A673 (cell line): ENCODE results near the gene CDKN2C.
A peak's percentile ranks its signal among the peaks of the same experiment; 100 is the strongest.

Experiments used
- EZH2 ChIP-seq: fragments of 200-600 bp; sonication (generic); IDR thresholded peaks from 2 replicates; pipeline ENCODE4 v1.6.1; 2017; ENCODE audit warnings: borderline replicate concordance, low read depth, mild to moderate bottlenecking, mixed read lengths, antibody characterized with exemption, low read length; ENCODE audit not compliant: poor library complexity, severe bottlenecking
- TF ChIP-seq, protein P1 (sequence below): fragments of 300-800, 200-600 bp; sonication (generic); conservative IDR thresholded peaks from 2 replicates; pipeline ENCODE4 v1.5.1; 2017; ENCODE audit warnings: low read depth, mild to moderate bottlenecking, antibody characterized with exemption, low read length, moderate library complexity, mixed read lengths

DNA sequence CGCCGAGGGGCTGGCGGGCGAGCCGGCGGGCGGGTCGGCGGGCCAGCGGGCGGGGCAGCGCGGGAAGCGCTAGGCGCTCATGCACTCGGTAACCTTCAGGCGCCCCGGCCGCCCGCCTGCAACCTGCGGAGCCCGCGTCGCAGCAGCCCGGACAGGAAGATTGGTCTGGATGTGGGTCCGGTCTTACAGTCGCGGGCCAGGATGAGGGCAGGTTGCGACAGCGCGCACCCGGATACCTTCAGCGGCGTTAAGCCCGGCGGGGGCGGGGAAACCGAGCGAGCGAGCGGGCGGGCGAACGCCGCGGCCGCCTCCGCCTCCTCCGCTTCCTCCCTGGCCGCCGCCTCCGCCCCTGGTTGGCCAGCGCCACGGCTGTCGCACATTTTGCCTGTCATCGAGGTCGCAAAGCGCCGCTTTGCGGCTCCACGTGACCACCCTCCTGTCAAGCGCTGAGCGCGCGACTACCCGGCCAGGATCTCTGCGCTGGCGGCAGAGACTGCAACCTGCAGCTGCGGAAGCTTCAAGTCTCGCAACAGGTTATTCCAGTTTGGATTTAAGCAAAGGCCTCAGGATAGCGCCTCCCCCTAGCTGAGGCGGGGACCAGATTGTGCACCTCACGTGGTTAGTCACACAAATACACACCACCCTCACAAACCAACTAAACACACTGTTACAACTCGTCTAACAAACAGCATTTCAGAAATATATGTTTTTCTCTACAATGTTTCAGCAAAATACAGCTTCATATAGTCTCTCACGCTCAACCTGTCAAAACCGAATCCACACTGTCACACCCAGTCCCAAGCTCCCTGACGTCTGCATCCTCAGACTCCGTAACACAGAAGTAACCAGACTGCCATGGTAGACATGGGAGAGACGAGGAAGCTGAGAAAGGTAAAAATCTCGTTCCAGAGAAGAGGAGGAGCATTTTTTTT is 9.9 kb upstream of the CDKN2C start, which contains the start of gene FAF1:
- TF ChIP-seq, protein P1, sequence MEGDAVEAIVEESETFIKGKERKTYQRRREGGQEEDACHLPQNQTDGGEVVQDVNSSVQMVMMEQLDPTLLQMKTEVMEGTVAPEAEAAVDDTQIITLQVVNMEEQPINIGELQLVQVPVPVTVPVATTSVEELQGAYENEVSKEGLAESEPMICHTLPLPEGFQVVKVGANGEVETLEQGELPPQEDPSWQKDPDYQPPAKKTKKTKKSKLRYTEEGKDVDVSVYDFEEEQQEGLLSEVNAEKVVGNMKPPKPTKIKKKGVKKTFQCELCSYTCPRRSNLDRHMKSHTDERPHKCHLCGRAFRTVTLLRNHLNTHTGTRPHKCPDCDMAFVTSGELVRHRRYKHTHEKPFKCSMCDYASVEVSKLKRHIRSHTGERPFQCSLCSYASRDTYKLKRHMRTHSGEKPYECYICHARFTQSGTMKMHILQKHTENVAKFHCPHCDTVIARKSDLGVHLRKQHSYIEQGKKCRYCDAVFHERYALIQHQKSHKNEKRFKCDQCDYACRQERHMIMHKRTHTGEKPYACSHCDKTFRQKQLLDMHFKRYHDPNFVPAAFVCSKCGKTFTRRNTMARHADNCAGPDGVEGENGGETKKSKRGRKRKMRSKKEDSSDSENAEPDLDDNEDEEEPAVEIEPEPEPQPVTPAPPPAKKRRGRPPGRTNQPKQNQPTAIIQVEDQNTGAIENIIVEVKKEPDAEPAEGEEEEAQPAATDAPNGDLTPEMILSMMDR = peak; percentile 38
- no peak for TF ChIP-seq EZH2
